ENCODE results near the gene CDR2.
"Not testable (repeated sequence)": the region's sequence is repeated elsewhere in the genome, so short reads cannot be mapped to it uniquely, and the experiment has no call there.

The CDR2 gene

DNA sequence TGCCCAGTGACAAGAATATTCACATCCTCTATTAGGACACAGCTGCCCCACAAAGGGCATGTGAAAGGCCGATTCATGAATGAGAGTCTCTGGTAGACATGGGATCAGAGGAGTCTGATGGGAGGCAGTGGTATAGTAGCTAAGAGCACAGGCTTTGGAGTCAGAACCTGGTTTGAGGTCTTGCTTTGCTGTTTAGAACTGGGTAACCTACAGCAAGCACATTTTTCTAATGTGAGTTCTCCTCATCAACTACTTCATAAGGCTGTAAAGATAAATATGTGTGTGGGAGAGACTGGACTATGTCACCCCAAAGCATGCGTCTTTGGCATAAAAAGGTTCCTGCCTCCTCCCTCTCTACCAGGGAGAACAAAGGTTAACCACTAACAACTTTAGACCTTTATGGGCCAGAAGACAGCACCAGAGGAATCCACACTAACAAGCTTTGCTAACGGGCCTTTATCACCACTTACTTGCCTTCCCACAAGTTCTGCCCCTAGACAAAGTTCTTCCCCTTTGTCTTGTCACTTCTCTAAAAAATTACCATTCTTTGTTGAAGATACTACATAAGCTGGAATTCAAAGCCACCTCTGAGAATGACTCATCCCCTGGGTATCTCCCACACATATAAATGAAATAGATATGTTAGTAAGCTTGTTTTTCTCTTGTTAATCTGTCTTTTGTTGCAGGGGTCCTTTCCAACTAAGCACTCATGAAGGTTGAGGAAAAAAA is 21.1 kb downstream of the CDR2 start:
- no peak for DNase-seq

DNA sequence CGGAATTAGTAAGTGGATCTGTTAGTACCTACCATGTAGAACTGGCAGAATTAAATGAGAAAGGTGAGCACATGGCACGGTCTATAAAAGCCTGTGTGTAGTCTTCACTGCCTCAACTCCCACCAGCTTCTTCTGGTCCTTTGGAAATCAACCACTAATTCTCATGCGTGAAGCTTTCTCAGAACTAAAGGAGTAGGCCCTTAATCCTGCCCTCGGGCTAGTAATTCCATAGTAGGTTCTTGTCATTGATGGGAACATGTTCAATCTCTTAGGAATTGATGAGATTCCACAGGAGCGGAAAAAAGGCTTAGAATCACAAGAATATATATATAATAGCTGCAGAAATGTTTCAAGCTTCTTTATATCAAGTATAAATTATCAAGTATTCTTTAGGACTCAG is 21.7 kb downstream of the CDR2 start:
- no peak for DNase-seq

- no peak for DNase-seq
Observed at GRCh38 chr16:22352140-22352539, 22.3 kb downstream of the CDR2 start.

DNA sequence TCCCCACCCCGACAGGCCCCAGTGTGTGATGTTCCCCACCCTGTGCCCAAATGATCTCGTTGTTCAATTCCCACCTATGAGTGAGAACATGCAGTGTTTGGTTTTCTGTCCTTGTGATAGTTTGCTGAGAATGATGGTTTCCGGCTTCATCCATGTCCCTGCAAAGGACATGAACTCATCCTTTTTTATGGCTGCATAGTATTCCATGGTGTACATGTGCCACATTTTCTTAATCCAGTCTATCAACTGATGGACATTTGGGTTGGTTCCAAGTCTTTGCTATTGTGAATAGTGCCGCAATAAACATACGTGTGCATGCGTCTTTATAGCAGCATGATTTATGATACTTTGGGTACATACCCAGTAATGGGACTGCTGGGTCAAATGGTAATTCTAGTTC is 23.4 kb downstream of the CDR2 start:
- DNase-seq: not testable (repeated sequence)

- no peak for DNase-seq
Observed at GRCh38 chr16:22348291-22348690, 26.1 kb downstream of the CDR2 start.

GRCh38 chr16:22347100-22347820 is 27.2 kb downstream of the CDR2 start:
- DNase-seq: no peak

DNA sequence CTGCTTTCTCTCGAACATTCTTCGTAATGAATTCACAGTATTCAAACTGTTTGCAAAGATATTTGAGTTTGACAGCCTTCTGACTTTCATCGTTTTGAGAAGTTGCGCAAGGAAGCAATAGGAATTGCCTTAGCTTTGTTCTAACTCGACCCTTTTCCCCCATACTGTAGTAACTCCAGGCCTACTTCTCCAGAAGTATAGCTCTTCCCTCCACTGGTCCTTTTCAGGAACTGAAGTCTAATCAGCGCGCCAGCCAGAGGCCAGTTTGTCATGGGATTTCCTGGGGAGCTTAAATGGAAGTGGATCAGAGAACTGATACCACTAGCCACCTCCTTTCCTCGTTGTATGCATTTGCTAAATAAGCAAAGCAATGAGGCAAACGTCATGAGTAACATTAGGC is 27.9 kb downstream of the CDR2 start:
- no peak for DNase-seq

DNA sequence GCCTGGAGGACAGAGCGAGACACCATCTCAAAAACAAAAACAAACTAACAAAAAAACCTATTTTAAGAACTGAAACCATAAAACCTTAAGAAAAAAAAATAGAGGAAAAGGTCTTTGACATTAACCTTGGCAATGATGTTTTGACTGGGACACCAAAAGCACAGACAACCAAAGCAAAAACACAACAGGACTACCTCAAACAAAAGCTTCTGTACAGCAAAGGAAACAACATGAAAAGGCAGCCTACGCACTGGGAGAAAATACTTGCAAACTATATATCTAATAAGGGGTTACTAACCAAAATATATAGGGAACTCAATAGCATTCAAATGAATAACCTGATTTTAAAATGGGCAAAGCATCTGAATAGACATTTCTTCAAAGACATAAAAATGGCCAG is 32.3 kb downstream of the CDR2 start:
- DNase-seq: no peak

GRCh38 chr16:22340945-22341344 is 33.5 kb downstream of the CDR2 start:
- no peak for DNase-seq

DNA sequence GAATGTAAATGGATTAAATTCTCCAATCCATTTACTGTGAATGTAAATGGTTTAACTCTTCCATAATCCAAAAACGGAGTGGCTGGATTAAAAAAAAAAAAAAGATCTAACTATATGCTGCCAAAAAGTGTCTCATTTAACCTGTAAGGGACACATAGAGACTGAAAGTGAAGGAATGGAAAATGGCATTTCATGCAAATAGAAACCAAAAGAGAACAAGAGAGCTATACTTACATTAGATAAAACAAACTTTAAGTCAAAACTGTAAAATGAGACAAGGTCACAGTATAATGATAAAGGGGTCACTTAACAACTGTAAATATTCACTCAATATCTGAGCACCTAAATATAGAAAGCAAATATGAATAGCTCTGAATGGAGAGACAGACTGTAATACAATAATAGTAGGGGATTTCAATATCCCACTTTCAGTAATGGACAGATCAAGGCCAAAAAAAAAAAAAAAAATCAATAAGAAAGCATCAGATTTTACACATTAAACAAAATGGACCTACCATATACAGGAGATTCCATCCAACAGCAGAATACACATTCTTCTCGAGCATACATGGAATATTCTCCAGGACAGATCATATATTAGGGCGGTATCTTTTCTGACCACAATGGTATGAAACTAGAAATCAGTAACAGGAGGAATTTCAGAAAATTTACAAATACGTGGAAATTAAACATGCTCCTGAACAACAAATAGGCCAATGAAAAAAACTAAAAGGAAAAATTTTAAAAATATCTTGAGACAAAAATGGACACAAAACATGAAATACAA is 36.4 kb downstream of the CDR2 start:
- no peak for DNase-seq

DNA sequence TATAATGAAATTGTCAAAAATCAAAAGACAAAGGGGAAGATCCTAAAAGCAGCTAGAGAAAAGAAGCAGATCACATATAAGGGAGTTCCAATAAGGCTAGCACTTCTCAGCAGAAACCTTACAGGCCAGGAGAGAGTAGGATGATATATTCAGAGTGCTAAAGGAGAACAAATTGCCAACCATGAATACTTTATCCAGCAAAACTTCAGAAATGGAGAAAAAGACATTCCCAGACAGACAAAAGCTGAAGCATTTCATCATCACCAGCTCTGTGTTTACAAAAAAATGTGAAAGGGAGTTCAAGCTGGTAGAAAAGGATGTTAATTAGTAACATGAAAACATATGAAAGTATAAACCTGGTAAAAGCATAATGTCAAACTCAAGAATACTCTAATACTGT is 37.4 kb downstream of the CDR2 start:
- no peak for DNase-seq

- no peak for DNase-seq
Observed at GRCh38 chr16:22336581-22336980, 37.8 kb downstream of the CDR2 start.

DNA sequence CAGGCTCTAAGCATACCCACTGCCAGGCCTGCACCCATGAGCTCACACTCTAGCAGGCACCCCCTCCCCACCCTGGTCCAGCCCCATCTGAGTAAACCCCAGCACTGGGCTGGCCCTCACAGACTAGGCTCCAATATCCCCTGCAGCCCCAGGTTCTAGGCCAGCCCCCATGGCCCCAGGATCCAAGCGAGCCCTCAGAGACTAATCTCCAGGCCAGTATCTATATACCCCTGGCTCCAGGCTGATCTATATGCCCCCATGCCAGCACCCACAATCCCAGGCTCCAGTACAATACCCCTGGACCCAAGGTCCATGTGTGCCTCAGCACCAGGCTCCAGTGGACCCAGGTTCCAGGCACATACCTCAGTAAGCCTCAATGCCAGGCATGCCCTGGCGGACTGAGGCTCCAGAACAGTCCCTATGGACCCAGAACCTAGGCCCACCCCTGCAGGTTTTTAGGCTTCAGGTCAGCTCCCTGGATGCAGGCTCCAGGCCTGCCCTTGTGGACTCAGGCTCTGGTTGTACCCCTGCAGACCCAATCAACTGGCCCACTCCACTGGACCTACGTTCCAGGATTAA is 38.7 kb downstream of the CDR2 start:
- no peak for DNase-seq

GRCh38 chr16:22333457-22333994 is 40.9 kb downstream of the CDR2 start:
- DNase-seq: no peak

GRCh38 chr16:22330326-22330725 is 44.1 kb downstream of the CDR2 start:
- DNase-seq: no peak

DNA sequence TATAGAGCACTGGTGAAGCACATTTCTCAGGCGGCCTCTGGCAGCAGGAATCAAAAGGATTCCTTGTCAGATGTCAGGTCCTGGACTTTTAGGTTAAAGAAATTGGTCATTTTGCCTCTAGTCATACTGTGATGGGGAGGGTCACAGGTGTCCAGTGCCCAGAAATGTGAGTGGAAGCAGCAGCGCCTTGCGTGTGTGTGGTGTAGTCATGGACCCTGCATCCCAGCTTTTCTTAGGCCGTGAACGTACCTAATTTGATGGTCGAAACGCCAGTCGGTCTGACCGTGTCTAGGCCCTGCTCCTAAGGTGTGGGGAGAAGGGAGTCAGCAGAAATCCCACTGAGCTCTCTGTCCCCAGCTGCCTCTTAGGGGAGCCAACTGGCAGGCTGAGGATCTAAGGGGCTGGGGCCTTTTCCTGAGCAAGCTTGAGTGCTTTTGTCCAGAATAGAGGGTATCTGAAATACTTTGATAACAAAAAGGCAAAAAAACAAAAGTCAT is 45.2 kb downstream of the CDR2 start:
- no peak for DNase-seq

DNA sequence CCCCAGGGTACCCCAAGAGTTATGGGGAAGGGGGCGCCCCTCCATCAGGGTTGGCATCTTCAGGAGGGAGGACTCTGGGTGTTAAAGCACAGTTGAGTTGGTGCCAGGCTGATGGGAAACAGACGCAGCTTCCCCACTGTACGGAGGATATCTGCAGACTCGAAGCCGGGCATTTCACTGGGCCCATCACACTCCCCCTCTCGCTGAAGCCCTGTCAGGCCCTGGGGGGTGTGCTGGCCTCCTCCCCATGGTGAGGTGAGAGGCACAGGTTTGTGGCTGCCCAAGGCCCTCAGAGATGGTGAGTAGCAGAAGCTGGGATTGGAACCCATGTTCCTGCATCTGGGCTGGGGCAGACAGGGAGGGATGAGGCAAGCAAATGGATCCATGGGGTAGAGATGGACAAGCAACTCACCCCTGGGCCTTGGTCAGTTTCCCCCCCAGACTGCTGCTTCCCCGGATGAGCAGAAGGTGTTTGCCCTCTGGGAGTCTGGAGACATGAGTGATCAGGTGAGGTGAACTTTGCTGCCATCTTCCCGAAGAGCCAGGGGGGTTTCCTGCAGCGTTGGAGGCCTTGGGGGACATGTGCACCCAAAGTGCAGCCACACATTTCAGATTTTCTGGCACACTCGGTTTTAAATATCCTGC is 46.2 kb downstream of the CDR2 start:
- DNase-seq: no peak

DNA sequence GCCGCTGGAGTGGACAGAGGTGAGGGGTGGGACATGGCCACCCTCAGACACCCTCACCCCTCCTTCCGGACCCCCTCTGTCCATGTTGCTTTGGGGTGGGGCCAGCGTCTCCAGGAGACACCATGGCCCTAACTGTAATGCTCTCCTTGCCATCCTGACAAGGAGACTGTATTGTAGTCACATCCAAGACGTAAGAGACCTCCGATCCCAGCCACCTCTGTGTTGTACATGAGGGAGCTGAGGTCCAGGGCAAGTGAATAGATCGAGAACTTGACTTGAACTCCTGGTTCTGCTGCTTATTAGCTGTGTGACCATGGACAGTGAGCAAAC is 47.0 kb downstream of the CDR2 start:
- no peak for DNase-seq

- DNase-seq: no peak
Observed at GRCh38 chr16:22326771-22327445, 47.5 kb downstream of the CDR2 start.

- DNase-seq: no peak
Observed at GRCh38 chr16:22326369-22326652, 48.1 kb downstream of the CDR2 start.

- no peak for DNase-seq
Observed at GRCh38 chr16:22325598-22326368, 48.6 kb downstream of the CDR2 start.
